Neuronal stem cell (in vitro differentiated cells): ENCODE results near the gene AOAH.

ENCODE experiments used
- DNase-seq: peaks from one replicate; pipeline ENCODE4 v3.0.0-alpha.2; 2013; ENCODE audit warnings: low spot score
- H2AFZ ChIP-seq: one replicate; pipeline ENCODE4 v1.6.1; 2013; ENCODE audit warnings: mild to moderate bottlenecking, low read length, inconsistent platforms
- H2AK5ac ChIP-seq: 2 replicates; pipeline ENCODE4 v1.6.1; 2013; ENCODE audit warnings: low read depth, mild to moderate bottlenecking, inconsistent platforms, low read length, moderate library complexity, mixed read lengths
- H2BK120ac ChIP-seq: 2 replicates; pipeline ENCODE4 v1.6.1; 2013; ENCODE audit warnings: low read depth, mild to moderate bottlenecking, inconsistent platforms, low read length, moderate library complexity, mixed read lengths
- H2BK12ac ChIP-seq: one replicate; pipeline ENCODE4 v1.6.1; 2013; ENCODE audit warnings: low read length, inconsistent platforms
- H2BK15ac ChIP-seq: 2 replicates; pipeline ENCODE4 v1.6.1; 2013; ENCODE audit warnings: mild to moderate bottlenecking, low read length, inconsistent platforms, mixed read lengths
- H2BK5ac ChIP-seq: one replicate; pipeline ENCODE4 v1.6.1; 2013; ENCODE audit warnings: inconsistent platforms, mild to moderate bottlenecking, low read length, moderate library complexity
- H3K14ac ChIP-seq: one replicate; pipeline ENCODE4 v1.6.1; 2013; ENCODE audit warnings: low read length, inconsistent platforms
- H3K18ac ChIP-seq: 2 replicates; pipeline ENCODE4 v1.6.1; 2013; ENCODE audit warnings: low read length, inconsistent platforms
- H3K23ac ChIP-seq: 2 replicates; pipeline ENCODE4 v1.6.1; 2013; ENCODE audit warnings: low read depth, mild to moderate bottlenecking, mixed read lengths, low read length, inconsistent platforms; ENCODE audit not compliant: poor library complexity
- H3K27ac ChIP-seq: replicated peaks from 3 replicates; pipeline ENCODE4 v1.5.1; 2013; ENCODE audit warnings: low read length, inconsistent platforms
- H3K27me3 ChIP-seq, 3 experiments: 2 replicates each; pipeline ENCODE4 v1.6.1; 2013; ENCODE audit warnings: low read length in 3 of 3, mild to moderate bottlenecking in 2 of 3, inconsistent platforms in 1 of 3, low read depth in 1 of 3, mixed read lengths in 1 of 3, moderate library complexity in 1 of 3; ENCODE audit not compliant: control insufficient read depth in 3 of 3, insufficient read depth in 3 of 3
- H3K36me3 ChIP-seq, 2 donors: replicated peaks in 1 of 2; 2 replicates each; pipeline ENCODE4 v1.6.1; 2013; ENCODE audit warnings: low read length in 2 of 2; ENCODE audit not compliant: control insufficient read depth in 2 of 2, insufficient read depth in 2 of 2
- H3K4ac ChIP-seq: 2 replicates; pipeline ENCODE4 v1.6.1; 2013; ENCODE audit warnings: inconsistent platforms, mild to moderate bottlenecking, low read length, moderate library complexity
- H3K4me1 ChIP-seq, 2 donors: 1 replicate in 1 of 2; 2 replicates in 1 of 2; pipeline ENCODE4 v1.6.1; 2013; ENCODE audit warnings: low read length in 2 of 2, low read depth in 1 of 2; ENCODE audit not compliant: control insufficient read depth in 2 of 2, insufficient read depth in 1 of 2
- H3K4me2 ChIP-seq: one replicate; pipeline ENCODE4 v1.6.1; 2013; ENCODE audit warnings: mild to moderate bottlenecking, low read length, inconsistent platforms; ENCODE audit not compliant: insufficient read depth, poor library complexity, severe bottlenecking
- H3K4me3 ChIP-seq, 2 donors: 2 replicates each; pipeline ENCODE4 v1.5.1; 2013; ENCODE audit warnings: low read length in 2 of 2, mild to moderate bottlenecking in 2 of 2, inconsistent platforms in 1 of 2, moderate library complexity in 1 of 2
- H3K79me1 ChIP-seq: one replicate; pipeline ENCODE4 v1.6.1; 2013; ENCODE audit warnings: low read depth, mild to moderate bottlenecking, inconsistent platforms, low read length, moderate library complexity
- H3K9ac ChIP-seq: one replicate; pipeline ENCODE4 v1.6.1; 2013; ENCODE audit warnings: mild to moderate bottlenecking, low read depth, low read length, inconsistent platforms; ENCODE audit not compliant: poor library complexity
- H3K9me3 ChIP-seq, 2 donors: replicated peaks in 1 of 2; 2 replicates each; pipeline versions ENCODE3 to v1.6.1; 2013; ENCODE audit warnings: low read length in 2 of 2, mild to moderate bottlenecking in 2 of 2, inconsistent platforms in 1 of 2, low read depth in 1 of 2, mixed read lengths in 1 of 2, moderate library complexity in 1 of 2; ENCODE audit not compliant: control insufficient read depth in 2 of 2, insufficient read depth in 1 of 2
- H4K8ac ChIP-seq: one replicate; pipeline ENCODE4 v1.6.1; 2013; ENCODE audit warnings: low read depth, mild to moderate bottlenecking, inconsistent platforms, low read length, moderate library complexity
- H4K91ac ChIP-seq: one replicate; pipeline ENCODE4 v1.6.1; 2013; ENCODE audit warnings: low read length, low read depth, mild to moderate bottlenecking, inconsistent platforms; ENCODE audit not compliant: poor library complexity
- WGBS, 2 donors: extraction: QIAGEN DNeasy Blood & Tissue Kit; methylation state at CpG; one replicate each; pipeline ENCODE4 v1.1.7; 2013; ENCODE audit warnings: missing lambda C conversion rate in 2 of 2, mixed read lengths in 1 of 2; ENCODE audit not compliant: insufficient read length in 2 of 2, insufficient replicate concordance in 1 of 2; ENCODE audit errors: extremely low coverage in 2 of 2; 5-methylcytosine and 5-hydroxymethylcytosine counted together

Gene AOAH

DNA sequence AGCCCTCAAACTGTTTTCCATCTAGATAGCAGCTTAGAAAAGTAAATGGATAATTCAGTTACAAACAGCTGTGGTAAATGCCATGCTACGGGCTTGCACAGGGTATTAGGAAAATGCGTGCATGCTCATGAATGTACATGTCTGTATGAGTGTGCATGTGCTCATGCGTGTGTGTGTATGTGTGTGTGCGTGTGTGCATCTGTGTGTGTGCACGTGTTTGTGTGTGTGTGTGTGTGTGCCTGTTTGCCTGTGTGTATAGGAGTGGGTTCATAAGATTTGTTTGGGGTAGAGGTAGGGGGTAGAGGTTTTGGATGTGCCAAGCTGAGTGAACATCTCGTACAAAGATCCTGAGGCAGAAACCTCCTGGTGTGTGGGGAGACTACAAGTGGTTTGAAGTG lies 52.9 kb downstream of the AOAH start:
- no CpG with 5 or more reads among the region's 6 CpGs for WGBS, 2 donors
- no peak overlapping the region for H3K4ac ChIP-seq

DNA sequence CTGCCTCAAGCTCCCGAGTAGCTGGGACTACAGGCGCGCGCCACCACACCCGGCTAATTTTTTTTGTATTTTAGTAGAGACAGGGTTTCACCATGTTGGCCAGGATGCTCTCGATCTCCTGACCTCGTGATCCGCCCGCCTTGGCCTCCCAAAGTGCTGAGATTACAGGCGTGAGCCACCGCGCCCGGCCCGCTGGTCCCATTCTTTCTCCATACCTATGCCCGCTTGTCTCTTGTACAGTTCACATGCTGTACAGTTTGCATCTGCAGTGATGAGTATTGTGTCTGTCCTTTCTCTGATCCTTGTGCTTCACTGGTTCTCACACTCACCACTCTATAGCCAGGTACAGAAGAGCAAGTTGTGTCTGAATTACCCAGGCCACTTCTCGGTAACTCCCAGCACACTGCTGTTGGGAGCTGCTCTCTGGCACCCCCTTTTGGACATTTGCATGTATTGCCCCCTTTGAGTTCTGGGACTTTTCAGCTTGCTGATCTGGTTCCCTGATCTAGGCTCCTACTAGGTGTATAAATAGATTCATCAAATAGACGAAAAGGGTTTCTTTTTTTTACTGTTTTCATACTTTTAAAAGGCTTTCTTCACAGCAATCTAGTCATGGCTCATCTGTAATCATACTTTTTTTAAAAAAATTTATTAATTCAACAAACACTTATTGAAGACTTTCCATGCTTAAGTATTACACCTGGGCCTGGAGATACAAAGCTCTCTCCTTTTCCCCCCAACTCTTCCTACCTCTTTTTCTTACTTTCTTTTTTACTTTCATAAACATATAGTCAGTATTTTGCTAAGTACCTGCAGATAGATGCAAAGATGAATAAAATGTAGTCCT lies 53.5 kb downstream of the AOAH start:
- no peak overlapping the region for H3K14ac ChIP-seq
- no peaks in the 10 kb centered on the region for H3K79me1 ChIP-seq
- no peak overlapping the region for H3K18ac ChIP-seq
- H4K91ac ChIP-seq = no peak overlapping the region
- H3K36me3 ChIP-seq = no peaks in the 10 kb centered on the region
- H3K4me2 ChIP-seq = no peak overlapping the region
- H2BK120ac ChIP-seq = no peak overlapping the region
- H3K4me1 ChIP-seq = peaks cover 0 to 2% of the 10 kb centered on the region in 2 donors
- H2BK5ac ChIP-seq = no peak overlapping the region
- H4K8ac ChIP-seq = no peak overlapping the region
- H2BK15ac ChIP-seq = no peak overlapping the region
- no CpG with 5 or more reads among the region's 17 CpGs for WGBS, 2 donors
- no peak overlapping the region for H3K9ac ChIP-seq
- no peak overlapping the region for H3K27ac ChIP-seq
- peaks cover 0 to 4% of the 10 kb centered on the region in 2 donors for H3K9me3 ChIP-seq
- DNase-seq = peak; percentile 75
- no peak overlapping the region for H3K23ac ChIP-seq
- H3K4ac ChIP-seq = no peak overlapping the region
- H2AK5ac ChIP-seq = no peak overlapping the region
- H2BK12ac ChIP-seq = no peak overlapping the region
- H3K4me3 ChIP-seq = no peak overlapping the region
- no peaks in the 10 kb centered on the region for H3K27me3 ChIP-seq
- no peak overlapping the region for H2AFZ ChIP-seq

More for the DNA sequence above, 52.9 kb downstream of the AOAH start:
- H3K4me3 ChIP-seq = no peak overlapping the region
- H4K8ac ChIP-seq = peak overlapping the region; percentile 93
- no peak overlapping the region for H3K18ac ChIP-seq
- H3K9me3 ChIP-seq = peaks cover 0 to 4% of the 10 kb centered on the region in 2 donors
- no peak overlapping the region for H3K14ac ChIP-seq
- H3K23ac ChIP-seq = no peak overlapping the region
- H2BK15ac ChIP-seq = no peak overlapping the region
- H3K4me2 ChIP-seq = no peak overlapping the region
- no peak overlapping the region for H2BK5ac ChIP-seq
- H2AK5ac ChIP-seq = no peak overlapping the region
- H3K27me3 ChIP-seq = no peaks in the 10 kb centered on the region
- DNase-seq = no peak
- H4K91ac ChIP-seq = no peak overlapping the region
- H3K4me1 ChIP-seq = peaks cover 0 to 2% of the 10 kb centered on the region in 2 donors
- no peak overlapping the region for H3K9ac ChIP-seq
- H3K79me1 ChIP-seq = no peaks in the 10 kb centered on the region
- H2BK120ac ChIP-seq = no peak overlapping the region
- no peak overlapping the region for H3K27ac ChIP-seq
- no peak overlapping the region for H2BK12ac ChIP-seq
- no peak overlapping the region for H2AFZ ChIP-seq
- no peaks in the 10 kb centered on the region for H3K36me3 ChIP-seq

DNA sequence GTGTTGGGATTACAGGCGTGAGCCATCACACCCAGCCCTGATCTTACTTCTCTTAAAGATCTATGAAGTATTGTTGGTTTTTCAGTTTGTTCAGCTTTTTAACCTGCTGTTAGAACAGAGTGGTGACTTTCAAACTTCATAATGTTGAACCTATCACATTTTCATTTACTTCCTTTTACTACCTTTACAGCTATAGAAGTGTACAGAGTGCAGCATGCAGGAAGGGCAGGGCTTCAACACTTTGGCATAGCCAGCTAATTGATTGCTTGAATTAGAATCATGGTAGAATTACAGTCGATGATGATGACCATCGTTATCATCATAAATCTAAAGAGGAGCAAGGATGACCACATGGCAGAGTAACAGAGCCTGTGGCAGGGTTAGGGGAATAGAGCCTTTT lies 55.5 kb downstream of the AOAH start:
- H3K4ac ChIP-seq = no peak overlapping the region
- no CpG with 5 or more reads among the region's 3 CpGs for WGBS, 2 donors
- H3K14ac ChIP-seq = no peak overlapping the region
- H2AFZ ChIP-seq = no peak overlapping the region
- no peak overlapping the region for H2BK5ac ChIP-seq
- no peaks in the 10 kb centered on the region for H3K36me3 ChIP-seq
- H3K9me3 ChIP-seq = peaks cover 0 to 4% of the 10 kb centered on the region in 2 donors
- H3K27me3 ChIP-seq = no peaks in the 10 kb centered on the region
- DNase-seq = no peak
- no peak overlapping the region for H3K4me3 ChIP-seq
- no peak overlapping the region for H2BK15ac ChIP-seq
- no peak overlapping the region for H2BK12ac ChIP-seq
- H3K4me2 ChIP-seq = no peak overlapping the region
- no peak overlapping the region for H2AK5ac ChIP-seq
- peaks cover 0 to 2% of the 10 kb centered on the region in 2 donors for H3K4me1 ChIP-seq
- H4K91ac ChIP-seq = no peak overlapping the region
- H3K79me1 ChIP-seq = no peaks in the 10 kb centered on the region
- no peak overlapping the region for H4K8ac ChIP-seq
- H3K9ac ChIP-seq = no peak overlapping the region
- no peak overlapping the region for H2BK120ac ChIP-seq
- no peak overlapping the region for H3K27ac ChIP-seq
- H3K23ac ChIP-seq = no peak overlapping the region
- no peak overlapping the region for H3K18ac ChIP-seq

DNA sequence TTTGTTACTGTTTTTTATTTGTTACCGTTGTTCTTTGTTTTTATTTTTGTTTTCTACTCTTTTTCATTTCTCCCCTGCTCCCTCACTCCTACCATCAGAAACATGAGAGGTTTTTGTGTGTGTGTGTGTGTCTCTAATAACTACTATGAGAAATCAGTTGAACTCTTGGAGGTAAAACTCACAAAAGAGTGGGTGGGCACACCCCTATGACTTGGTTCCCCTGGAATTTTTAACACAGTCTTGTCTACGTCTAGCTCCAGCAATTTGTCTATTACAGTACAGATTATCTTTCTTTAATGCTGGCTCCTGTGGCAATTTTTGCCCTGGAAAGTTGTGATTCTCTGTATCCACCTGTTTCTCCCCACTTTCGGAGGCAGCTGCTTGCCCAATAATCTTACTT lies 56.2 kb downstream of the AOAH start:
- Histone ChIP-seq H2BK5ac (no peak overlapping the region), H3K9ac (no peak overlapping the region), H3K4me1 (peaks cover 0 to 2% of the 10 kb centered on the region in 2 donors), H2BK120ac (no peak overlapping the region), H3K27me3 (no peaks in the 10 kb centered on the region), H3K23ac (no peak overlapping the region), H3K14ac (no peak overlapping the region), H3K9me3 (peaks cover 0 to 4% of the 10 kb centered on the region in 2 donors), H3K36me3 (no peaks in the 10 kb centered on the region), H2AFZ (no peak overlapping the region), H3K79me1 (no peaks in the 10 kb centered on the region), H2BK12ac (no peak overlapping the region), H2AK5ac (no peak overlapping the region), H3K4me3 (no peak overlapping the region), H4K91ac (no peak overlapping the region), H3K18ac (no peak overlapping the region), H3K27ac (no peak overlapping the region), H4K8ac (no peak overlapping the region), H2BK15ac (no peak overlapping the region), H3K4me2 (no peak overlapping the region), H3K4ac (no peak overlapping the region)
- no CpG with 5 or more reads among the region's 3 CpGs for WGBS, 2 donors
- no peak for DNase-seq
